HG03354 (cell line): ENCODE data around the gene POLE2.
A peak's percentile ranks its signal among the peaks of the same experiment; 100 is the strongest.
"Not testable (repeated sequence)": the region's sequence is repeated elsewhere in the genome, so short reads cannot be mapped to it uniquely, and the experiment has no call there.

Experiments used
- ATAC-seq: cut with Tn5 transposase; IDR thresholded peaks from one replicate; pipeline ENCODE4 v1.9.1; 2021; ENCODE audit warnings: mild to moderate bottlenecking; ENCODE audit not compliant: unreplicated experiment, poor library complexity, severe bottlenecking

POLE2 gene

GRCh38 chr14:49670475-49670874 is 17.5 kb downstream of the POLE2 start:
- ATAC-seq, result no peak

GRCh38 chr14:49659526-49660455 is 28.2 kb downstream of the POLE2 start:
- ATAC-seq, result no peak

- ATAC-seq, result not testable (repeated sequence)
Observed at GRCh38 chr14:49657500-49657899, 30.5 kb downstream of the POLE2 start.

GRCh38 chr14:49654511-49654910 is 33.5 kb downstream of the POLE2 start:
- no peak for ATAC-seq

- ATAC-seq, result no peak
Observed at GRCh38 chr14:49653508-49653907, 34.5 kb downstream of the POLE2 start.

- ATAC-seq, result no peak
Observed at GRCh38 chr14:49642163-49642562, 45.9 kb downstream of the POLE2 start.

- ATAC-seq, result no peak
Observed at GRCh38 chr14:49641697-49642129, 46.3 kb downstream of the POLE2 start.

- no peak for ATAC-seq
Observed at GRCh38 chr14:49640540-49641417, 47.2 kb downstream of the POLE2 start.

GRCh38 chr14:49637534-49638078 is 50.4 kb downstream of the POLE2 start:
- no peak for ATAC-seq

GRCh38 chr14:49636866-49637265 is 51.1 kb downstream of the POLE2 start:
- no peak for ATAC-seq

GRCh38 chr14:49634547-49635334 is 53.3 kb downstream of the POLE2 start, which contains the start of gene DNAAF2:
Gene DNAAF2 (minus strand): TSS chr14:49635244. CDS start chr14:49635149, 95 bp downstream.
- peak; percentile 37 for ATAC-seq

GRCh38 chr14:49633640-49634546 is 54.1 kb downstream of the POLE2 start:
- ATAC-seq, result peak; percentile 81

GRCh38 chr14:49623941-49624839 is 63.8 kb downstream of the POLE2 start:
- no peak for ATAC-seq

GRCh38 chr14:49623387-49623786 is 64.6 kb downstream of the POLE2 start:
- no peak for ATAC-seq

- no peak for ATAC-seq
Observed at GRCh38 chr14:49622022-49622607, 65.9 kb downstream of the POLE2 start.

GRCh38 chr14:49621114-49621881 is 66.7 kb downstream of the POLE2 start:
- ATAC-seq, result peak; percentile 27
